T47D (cell line): ENCODE measurements around the gene AUTS2.
A peak's percentile ranks its signal among the peaks of the same experiment; 100 is the strongest.

ENCODE experiments used
- DNase-seq, 2 experiments: peaks; one replicate each; pipeline versions ENCODE4 v3.0.0 to v3.0.0-alpha.2; 2011 to 2012; ENCODE audit warnings: low read depth in 1 of 2, low spot score in 1 of 2
- JUND ChIP-seq: IDR thresholded peaks from 2 replicates; pipeline ENCODE4 v1.6.1; 2012; ENCODE audit warnings: low read depth
- in situ Hi-C: cut with HindIII; loops from 2 replicates; pipeline ENCODE4 v1.10.0; 2016; ENCODE audit warnings: low sequenced_read_pairs, low pct_unique_long_range_greater_than_20kb

Gene AUTS2

DNA sequence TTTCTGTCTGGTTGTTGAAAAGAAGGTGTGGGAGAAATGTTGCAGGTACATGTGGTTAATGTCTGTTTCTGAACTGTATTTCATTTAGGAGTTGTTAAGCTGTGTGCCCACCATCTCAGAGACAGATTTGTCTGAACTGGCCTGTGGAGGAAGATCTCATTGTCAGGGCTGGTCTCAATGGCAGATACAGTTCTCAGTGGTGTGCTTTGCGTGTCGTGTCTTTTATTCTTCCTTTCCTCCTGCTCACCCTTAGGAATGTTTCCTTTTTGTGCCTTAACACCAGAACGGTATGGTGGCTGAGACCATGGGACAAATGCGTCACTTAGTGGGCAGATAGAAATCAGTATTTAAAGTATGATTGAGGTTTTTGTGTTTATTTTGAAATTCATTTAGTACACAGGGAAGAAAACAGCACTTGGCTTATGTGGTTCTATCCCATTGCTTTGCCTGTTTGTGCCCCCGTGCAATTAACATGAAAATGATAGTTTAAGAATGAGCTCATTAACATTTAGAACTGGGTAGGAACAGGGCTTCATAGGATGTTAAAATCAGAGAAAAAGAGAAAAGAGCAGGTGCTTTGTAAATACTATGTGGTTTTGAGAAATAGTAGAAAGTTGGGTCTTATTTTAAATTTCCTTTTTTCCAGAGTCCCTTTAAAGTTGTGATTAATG is 112.6 kb downstream of the AUTS2 start:
- peak in 1 of 2 experiments; percentile 45 for DNase-seq
- in situ Hi-C loops, result no loop called here
- no peak for TF ChIP-seq JUND

DNA sequence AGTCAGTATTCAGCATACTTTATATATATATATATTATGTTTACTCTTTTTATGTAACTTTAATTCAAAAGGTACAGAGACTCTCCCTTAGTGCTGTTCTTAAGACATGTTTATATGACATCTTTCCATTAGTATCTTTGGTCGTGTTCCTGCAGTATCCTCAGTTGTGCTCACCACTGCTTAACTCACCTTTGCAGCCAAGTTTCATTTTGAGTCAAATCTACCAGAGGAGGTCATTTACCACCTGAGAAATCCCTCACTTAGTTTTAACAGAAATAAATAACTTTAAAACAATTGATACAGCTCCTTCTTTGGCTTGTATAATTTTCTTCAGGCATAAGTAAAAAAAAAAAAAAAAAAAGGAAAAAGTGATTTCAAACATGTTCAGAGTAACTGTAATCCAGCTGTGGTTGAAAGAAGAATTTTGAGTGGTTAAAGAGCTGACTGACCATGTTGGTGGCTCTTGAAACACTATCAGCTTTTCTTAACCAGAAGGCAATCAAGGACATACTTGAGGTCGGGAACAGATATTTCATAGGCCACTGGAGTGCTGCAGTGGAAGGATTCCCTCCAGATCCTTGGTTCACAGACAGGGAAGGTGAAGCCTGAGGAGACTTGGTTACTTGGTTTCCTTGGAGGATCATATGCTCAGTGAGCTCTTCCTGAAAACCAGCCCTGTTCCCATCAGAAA is 116.8 kb downstream of the AUTS2 start:
- no peak for TF ChIP-seq JUND

DNA sequence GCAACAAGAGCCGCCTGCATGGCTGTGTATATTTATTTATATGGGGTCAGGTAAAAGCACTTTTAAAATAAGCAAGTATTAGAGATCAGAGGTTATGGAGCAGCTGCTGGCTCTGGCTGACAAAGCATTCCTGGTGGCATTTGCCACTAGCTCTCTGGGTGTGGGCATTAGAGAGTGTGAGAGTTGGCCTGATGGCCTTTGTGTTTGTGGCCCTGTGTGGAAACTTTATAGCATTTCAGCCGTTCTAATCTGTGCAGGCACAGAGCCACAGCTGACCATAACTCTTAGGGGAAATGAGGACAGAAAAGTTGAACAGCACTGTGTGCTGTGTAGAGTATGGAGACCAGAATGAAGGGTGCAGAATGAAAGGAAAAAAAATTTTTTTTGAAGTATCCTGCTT is 118.9 kb downstream of the AUTS2 start:
- in situ Hi-C loops, result no loop called here
- DNase-seq, result no peak
- no peak for TF ChIP-seq JUND

More for the DNA sequence above, 116.8 kb downstream of the AUTS2 start:
- no peak for DNase-seq
- in situ Hi-C loops, result no loop called here

DNA sequence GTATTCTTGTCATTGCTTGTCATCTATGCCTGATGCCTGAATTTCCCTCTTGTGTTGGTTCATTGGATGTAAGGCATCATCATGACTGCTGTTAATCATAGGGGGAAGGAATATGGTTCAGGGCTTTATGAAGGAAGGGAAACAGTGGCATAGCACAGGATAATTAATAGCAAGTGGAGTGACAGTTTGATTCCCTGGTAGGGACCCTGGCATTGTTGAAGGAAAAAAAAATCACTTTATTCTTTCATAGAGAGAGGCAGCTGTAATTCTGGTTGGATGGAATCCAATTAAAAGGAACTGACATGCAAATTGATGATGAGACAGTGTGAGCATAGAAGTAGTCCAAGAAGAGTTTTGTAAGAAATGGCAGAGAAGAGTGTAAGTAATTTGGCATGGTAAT is 121.4 kb downstream of the AUTS2 start:
- in situ Hi-C loops, result no loop called here
- no peak for DNase-seq
- no peak for TF ChIP-seq JUND

DNA sequence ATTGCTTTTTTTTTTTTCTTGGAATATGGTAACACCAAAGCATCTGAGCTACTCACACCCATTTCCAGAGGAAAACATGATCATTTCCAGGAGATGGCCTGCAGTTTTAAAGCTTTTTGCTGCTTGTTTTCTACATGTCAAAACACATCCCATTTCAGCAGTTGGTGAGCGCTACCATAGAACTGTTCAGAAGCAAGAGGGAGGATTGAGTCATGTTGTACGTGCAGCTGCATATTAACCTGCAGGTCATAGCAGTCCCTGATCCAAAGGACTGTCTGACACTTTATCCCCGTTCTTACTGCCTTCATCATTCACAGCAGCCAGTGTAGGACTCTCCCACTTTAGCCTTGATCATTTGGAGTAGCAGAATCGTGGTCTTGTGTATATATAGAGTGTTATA is 124.6 kb downstream of the AUTS2 start:
- no peak for DNase-seq
- no peak for TF ChIP-seq JUND
- in situ Hi-C loops, result no loop called here

DNA sequence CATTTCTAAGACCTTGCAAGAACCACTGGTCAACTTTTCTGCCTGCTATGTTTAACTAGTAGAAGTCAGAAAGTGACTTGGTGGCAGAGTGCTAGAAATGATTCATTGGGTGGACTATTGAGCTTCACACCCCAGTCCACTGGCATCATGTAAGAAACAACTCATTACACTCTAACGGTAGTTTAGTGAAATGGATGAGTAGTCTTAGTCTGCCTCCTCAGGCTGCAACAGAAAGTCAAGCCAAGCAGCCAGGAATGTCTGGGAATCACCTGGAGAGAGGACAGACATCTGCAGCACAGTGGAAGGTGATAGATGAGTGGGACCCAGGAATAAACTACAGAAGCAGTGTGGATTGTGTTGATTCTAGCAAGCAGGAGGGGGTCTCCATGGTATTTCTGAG is 125.4 kb downstream of the AUTS2 start:
- in situ Hi-C loops, result no loop called here
- no peak for DNase-seq
- TF ChIP-seq JUND, result no peak

DNA sequence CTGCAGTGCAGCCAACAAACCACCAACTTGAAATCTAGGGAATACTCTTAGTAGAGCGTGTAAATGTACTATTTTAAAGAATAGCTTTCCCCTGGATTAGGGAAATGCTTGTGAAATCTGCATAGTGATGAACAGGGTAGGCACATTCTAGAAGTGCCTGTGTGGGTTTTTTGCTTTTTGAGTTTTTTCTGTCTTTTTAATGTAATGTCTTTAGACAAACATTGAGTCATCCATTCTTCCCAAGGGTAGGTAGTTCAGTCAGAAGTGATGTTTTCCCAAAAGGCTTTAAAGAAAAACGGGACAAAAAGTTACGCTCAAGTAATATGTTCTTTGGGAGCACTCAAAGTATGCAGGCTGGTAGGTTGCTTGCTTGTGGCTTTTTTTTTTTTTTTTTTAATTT is 130.0 kb downstream of the AUTS2 start:
- no peak for TF ChIP-seq JUND
- no peak for DNase-seq
- in situ Hi-C loops, result no loop called here

DNA sequence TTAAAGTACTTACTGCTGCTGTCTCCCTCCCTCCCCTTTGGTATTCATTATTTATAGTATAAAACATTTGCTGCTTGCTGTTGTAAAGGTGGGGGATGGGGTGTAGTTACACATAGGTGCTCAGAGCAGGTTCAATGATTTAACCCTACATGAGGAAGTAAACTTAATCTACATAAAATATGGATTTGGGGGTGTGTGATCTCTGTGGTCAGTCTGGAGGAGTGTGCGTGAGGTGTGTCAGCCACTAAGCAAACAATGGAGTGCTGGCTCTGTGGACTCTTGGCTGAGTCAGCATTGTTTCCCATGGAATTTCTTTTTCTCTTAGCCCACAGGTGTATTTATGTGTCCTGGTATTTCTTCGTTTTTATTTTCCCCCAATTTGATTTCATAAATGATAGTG is 133.9 kb downstream of the AUTS2 start:
- TF ChIP-seq JUND, result peak; percentile 13; the same call in 1 of the 2 replicates
- peak; percentile 33 to 78 for DNase-seq
- in situ Hi-C loops, result no loop called here

DNA sequence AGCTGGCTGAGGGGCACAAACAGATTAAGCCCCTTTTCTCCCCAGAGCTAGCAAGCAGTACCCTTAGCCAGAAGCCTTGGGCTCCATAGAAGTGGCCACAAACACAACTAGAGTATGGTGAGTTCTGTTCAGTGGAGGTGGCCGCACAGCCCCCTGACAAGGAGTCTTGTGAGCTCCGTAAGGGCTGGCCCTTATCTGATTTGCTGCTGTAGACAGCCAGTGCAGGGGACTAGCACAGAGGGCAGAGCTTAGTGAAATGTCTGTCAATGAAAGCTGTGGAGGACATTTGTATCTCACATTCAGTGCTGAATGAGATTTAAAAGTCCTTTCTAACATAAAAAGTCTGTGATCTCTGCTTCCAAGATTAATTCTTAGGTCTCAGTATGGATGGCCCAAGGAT is 137.3 kb downstream of the AUTS2 start:
- in situ Hi-C loops, result no loop called here
- DNase-seq, result no peak
- no peak for TF ChIP-seq JUND

DNA sequence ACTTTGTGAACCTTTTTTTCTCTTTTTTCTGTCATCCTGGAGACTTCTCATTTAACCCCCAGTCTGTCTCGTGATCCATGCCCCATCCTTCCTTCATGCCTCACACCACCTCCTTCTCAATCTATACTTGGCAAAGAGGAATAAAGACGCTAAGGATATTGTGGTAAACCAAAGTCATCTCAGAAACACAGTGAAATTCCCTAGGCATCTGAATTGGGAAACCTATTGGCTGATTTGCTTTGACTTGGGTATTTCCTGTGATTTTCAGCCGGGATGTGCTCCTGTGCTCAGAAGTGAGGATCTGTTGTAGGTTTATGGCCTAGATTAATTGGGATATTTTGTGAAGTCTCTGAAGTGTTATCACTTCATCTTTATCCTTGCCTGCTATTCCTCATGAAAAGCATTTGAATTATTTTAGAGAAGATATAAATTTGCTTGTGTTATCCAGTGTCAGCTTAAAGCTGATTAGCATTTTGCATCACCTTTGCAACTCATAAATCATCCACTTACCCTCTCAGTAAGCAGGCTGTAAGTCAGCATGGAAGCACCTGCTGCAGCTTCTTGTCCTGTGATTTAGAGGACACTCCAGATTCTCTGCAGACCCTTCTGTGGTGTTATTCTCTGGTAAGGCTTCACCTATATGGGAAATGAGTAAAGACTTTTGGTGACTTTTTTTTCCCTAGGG is 138.0 kb downstream of the AUTS2 start:
- DNase-seq, result no peak
- in situ Hi-C loops, result no loop called here
- no peak for TF ChIP-seq JUND

DNA sequence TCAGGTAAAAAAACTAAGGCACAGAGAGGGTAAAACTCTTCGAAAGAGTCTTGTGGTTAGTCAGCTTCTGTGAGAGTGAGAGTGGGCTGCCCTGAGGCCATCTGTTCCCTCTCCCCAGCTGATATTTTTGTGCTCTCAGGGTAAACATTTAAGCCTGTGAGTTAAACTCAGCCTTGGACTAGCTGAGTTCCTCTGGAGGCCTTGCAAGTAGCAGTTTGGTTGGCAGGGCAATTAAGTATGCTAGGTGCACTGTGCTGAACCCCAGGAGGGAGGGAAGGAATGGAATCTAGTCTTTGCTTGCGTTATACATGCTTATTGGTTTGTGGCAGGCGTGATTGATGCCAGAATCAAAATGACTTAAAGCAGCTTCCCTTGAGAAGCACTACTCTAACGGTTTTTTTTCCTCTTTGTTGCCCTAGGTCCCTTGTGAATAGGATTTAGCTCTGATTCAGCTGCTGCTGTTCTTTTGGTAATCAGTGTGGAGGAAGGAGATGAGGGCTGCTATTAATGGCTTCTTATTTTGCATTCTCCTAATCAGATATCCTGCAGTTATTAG is 140.2 kb downstream of the AUTS2 start:
- DNase-seq, result peak in 1 of 2 experiments; percentile 41
- TF ChIP-seq JUND, result no peak
- in situ Hi-C loops, result no loop called here

DNA sequence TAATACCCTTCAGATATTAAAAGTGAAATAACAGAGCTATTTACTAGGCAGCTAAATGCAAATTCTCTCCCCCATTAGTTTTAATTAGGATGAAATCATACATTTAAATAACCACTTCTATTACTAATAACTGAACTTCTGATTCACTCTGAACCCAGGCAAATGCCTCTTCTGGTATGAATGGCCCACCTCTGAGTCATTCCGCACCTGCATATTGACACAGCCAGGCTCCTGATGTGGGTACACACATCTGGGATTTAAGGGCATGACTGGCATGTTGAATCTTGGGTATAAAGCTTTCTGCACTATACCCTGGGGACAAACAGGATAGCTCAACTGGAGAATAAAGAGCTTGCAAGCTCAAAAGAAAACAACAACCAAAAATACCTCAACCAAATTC is 140.9 kb downstream of the AUTS2 start:
- in situ Hi-C loops, result no loop called here
- peak in 1 of 2 experiments; percentile 48 for DNase-seq
- TF ChIP-seq JUND, result no peak

DNA sequence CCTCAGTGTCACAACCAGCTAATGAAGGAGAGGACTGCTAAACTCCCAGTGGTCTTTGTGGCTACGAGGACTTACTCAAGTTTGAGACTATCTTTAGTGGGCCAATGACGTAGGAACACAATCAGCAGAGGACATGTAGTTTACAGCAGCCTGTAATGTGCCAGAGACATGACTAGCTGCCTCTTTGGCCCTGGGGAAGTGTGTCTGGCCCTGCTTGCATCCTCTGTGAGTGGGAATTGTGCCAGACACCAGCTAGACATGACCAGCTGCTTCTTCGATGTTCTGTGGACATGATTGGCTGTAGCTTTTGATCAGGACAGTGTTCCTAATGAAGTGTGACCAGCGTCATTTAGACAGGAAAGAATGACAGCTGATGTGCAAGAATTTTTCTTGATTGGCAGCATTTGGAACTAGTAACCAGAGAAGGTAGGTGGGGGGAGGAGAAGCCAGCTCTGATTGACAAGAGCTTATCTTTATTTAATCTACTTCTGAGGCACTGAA is 141.7 kb downstream of the AUTS2 start:
- no peak for TF ChIP-seq JUND
- DNase-seq, result peak in 1 of 2 experiments; percentile 46
- in situ Hi-C loops, result no loop called here
